HG02938 (cell line): Measurements from ENCODE around the gene SVEP1.
"Not testable (repeated sequence)": the region's sequence is repeated elsewhere in the genome, so short reads cannot be mapped to it uniquely, and the experiment has no call there.

Source experiments
- ATAC-seq: cut with Tn5 transposase; IDR thresholded peaks from one replicate; pipeline ENCODE4 v1.9.1; 2021; ENCODE audit warnings: mild to moderate bottlenecking, moderate library complexity; ENCODE audit not compliant: unreplicated experiment

Gene SVEP1

DNA sequence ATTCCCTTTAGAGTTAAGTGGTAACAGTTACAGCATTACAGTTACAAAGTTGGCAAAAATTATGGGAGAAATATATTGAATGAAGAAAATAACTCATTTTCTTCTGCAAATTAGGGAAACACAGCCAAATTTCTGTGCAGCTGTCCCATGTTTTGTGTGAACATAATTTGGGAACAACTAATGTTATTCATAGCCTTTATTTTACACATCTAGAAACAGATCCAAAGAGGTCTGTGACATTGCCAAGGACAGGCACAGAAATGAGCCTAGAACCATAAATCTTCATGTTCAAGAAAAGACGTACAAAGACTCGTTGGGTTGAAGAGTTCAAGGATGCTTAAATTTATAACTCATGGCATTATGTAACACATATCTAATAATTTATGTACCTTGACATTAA, 127.8 kb downstream of the SVEP1 start:
- ATAC-seq = no peak

DNA sequence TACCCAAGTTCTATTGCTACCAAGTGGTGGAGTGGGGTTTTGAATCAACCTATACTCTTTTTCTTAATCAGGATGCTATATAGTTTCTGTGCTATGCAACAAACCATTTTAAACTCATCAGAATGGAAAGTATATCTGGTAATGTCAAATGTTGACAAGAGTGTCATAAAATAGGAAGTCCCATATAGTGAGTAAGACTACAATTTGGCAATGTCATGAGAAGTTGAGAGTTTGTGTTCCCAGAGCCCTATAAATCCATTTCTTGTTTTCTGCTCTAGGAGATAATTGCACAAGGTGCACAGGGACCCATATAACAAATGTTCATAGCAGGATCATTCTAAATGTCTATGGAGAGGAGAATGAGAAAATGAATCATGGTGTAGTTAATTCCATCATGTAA, 132.1 kb downstream of the SVEP1 start:
- ATAC-seq = no peak

DNA sequence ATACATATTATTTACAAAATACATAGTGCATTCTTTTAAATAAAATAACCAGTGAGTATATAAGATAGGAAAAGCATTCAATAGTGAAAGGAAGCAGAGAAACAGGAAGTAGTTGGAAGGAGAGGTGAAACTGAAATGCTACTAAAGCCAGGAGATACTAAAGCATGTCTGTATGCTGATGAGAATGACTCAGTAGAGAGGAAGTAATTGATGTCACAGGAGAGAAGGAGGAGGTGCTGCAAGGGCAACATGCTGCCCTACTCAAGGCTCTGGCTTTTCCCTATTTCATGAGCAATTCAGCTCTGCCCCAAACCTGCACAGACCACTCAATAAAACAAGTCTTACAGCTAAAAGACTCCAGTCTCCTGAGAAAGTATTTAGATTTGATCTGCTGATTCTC, 133.4 kb downstream of the SVEP1 start:
- ATAC-seq = no peak

DNA sequence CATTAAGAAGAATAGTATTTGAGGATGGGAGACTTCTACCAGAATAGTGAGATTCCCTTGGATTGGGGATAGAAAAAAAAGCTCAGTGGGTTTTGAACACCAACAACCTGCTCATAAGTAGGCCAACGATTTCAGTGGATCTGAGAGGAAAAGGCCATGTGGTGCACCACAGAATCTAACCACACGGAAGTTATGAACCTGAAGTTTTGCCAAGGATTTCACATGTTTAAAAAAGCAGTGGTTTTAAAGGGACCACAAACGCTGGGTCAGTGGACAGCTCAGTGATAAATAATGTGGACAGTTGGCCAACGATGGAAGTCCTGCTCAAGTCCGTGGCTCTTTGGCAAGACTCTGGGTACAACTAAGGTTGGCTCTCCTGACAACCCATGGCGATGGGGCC, 134.6 kb downstream of the SVEP1 start:
- ATAC-seq = no peak

DNA sequence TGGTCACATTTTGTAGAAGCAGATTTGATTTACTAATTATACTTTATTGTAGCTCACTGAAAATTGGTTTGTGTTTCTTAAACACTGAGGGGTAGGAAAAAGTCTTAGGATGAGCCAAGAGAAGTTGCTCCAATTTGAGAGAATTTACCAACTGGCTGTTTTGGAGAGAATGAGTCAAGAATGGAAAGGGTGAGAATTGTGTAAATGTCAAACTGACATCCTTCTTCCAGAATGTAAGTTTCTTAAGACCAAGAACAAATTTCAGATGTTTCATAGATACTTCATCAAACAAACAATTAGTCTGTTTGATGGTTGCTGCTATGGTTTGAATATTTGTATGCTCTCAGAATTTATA, 135.7 kb downstream of the SVEP1 start:
- no peak for ATAC-seq

DNA sequence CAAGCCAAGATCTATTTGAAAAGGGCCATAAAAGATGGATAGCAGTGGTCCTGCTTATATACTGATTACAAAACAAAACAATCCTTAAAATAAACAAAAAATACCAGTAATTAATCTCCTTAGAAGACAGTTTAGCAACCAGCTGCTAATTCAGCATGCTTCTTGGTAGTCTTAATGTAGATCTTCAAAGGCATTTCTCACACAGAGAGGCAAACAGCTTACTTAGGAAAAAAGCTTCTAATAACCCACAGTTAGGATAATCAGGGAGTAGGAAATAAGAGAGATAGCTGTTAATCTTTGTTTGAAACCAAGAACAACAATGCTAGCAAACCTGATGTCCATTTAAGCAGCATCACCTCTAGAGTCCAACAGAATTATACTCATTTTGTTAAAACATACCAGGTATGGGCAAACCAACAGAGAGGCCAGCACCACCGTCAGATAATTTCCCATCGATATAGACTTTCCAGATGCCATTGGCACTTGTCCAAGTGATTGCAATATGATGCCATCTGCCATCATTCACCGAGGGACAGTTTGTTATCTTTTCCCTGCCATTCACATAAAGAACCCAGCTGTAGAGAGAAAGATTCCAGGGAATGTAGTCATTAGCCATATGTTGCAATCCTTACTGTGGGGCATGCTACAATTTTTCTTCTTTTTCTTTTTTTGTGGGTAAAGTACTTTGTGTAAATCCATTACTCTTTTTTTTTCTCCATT, 136.2 kb downstream of the SVEP1 start:
- no peak for ATAC-seq

DNA sequence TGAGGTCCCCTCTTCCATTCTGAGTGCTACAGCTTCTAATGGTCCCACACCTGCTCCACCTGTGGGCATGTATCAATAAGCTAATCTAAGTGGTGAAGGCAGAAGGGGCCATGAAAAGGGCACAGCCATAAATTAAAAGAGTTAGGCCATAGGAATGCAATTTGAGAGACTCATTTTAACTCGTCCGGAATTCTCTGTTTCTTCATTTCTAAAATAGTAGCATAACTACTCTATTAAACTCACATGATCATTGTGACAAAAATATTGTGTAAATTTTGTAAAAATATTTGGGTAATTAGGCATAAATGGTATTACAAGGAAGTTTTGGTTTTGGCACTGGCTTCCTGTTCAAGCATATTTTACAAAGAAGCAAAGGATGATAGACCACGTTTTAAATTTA, 138.7 kb downstream of the SVEP1 start:
- no peak for ATAC-seq

DNA sequence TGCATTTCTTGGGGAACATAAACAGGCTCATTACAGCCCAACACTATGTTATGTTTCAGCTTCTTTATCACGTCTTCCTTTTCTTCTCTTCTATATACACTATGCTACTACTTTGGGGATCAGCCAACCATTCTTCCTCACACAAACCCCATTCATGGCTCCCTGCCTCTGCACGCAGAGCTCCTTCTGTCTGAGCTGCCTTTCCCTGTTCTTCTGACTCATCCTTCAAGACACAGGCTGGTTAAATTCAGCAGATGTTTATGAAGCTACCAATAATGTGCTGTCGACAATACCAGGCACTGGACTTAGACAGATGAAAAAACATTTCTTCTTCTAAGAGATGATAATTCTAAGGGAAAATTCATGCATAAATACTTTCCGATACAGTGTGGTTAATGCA, 139.4 kb downstream of the SVEP1 start:
- ATAC-seq = no peak

DNA sequence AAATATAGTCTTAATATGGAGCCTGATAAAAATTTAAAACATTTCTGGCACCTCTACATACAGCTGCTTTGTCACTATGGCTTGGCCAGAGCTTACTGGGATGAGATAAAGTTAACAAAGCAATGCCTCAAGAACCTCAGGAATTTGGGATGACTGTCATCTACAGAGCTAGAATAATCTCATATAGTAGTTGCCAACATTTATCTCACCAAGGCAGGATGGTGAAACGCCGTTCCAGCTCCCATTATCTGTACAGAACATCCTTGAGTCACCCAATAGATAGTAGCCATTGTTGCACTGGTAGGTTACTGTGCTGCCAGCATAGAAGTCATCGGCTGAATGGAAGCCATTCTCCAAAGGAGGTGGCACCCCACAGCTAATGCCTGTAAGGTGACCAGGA, 147.3 kb downstream of the SVEP1 start:
- no peak for ATAC-seq

DNA sequence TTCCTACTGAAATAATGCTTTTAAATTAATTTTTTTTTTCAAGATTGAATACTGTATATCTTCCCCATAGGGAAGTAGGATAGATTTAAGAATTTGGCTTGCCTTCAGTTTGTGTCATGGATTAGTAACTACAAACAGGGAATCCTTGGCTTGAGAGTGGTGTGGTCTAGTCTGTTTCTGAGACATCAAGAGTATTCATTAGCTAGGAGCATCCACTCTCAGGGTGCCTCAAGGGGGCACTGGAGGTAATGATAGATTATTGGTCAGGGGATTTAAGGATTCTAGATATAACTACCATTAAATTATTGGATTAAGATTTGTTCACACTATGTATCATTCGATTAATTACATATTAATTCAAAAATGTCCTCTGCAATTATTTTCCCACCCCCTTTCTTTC, 150.1 kb downstream of the SVEP1 start:
- no peak for ATAC-seq

DNA sequence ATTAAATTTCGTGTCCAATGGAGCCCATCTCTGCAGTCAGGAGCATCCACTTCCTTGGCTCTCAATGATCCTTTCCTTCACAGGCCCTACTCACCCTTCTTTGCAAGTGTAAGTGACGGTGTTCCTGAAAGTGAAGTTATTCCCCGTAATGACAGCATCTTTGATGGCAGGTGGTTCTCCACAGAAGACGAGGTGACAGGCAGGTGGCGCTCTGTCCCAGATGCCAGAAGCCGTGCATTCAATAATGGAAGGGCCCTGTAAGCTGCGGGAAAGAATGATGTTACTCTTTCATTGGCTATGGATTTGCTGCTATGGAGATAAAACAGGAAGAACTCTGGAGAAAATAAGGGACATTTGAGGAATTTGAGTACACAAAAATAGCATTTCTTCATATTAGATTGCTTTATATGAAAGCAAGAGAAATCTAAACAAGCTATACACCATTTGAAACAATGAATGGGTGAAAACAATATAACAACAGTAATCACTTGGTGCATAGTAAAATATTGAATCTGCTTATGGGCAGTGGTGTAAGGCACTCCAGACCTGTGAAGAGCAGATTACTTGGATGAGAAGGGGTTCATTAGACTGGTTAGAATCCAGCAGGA, 151.9 kb downstream of the SVEP1 start:
- ATAC-seq = no peak

DNA sequence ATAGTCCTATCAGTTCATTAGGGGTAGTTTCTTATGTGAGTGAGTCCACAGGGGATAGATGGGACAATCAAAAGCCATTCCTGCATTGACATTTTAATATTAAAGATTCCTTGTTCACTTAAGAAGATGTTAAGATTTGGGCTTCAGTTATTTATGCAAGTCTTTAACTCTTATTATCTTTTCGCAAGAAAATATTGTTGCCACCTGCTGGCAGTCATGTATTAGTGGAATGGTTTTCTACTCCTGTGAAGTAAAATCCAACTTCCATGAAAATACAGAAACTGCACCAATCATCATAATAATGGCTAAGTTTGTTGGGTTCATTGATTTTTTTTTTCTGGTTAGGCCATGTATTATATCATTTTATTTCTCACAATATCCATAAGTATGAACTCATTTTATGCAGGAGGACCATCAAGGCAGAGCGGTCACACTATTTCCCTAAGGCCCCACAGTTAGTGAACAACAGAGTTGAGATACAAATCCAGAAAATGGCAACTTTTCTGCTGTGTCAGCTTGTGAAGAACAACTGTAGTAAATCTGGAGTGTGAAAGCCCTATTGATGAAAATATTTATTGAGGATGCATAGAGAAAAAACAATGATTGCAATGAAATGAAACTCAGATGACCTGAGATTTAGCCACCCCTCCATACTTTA, 153.4 kb downstream of the SVEP1 start:
- no peak for ATAC-seq

DNA sequence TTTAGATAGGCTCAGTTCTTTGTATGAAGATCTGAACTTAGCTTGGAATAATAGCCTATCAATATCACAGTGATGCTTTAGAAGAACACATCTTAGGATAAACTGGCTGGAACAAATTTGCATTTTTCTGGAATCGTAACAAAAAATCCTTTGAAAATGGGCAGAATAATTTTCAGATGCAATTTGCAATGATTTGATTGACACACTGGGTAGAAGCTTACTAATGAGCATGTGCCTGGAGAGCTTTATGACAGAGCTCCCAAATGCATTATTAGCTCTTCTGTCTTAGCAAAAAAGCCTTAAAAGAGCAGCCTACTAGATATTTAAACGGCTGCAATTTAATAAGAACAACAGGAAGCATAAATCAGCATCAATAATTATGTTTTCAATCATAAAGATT, 165.1 kb downstream of the SVEP1 start:
- no peak for ATAC-seq

DNA sequence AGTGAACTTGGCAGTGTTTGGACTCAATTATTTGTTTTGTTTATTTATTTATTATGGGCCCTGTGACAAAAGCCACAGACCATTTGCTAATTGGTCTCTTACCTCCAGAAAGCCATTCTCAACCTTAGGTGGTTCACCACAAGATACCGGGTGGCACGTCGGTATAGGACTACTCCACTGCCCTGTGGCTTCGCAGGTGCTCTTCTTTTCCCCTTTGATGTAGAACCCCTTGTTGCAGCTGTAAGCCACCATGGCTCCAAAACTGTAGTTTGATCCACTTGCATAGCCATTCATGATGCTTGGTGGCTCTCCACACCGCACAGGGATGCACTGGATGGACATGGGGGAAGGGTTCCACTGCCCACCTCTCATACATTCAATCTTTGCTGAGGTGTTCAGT, 168.6 kb downstream of the SVEP1 start:
- ATAC-seq = no peak

DNA sequence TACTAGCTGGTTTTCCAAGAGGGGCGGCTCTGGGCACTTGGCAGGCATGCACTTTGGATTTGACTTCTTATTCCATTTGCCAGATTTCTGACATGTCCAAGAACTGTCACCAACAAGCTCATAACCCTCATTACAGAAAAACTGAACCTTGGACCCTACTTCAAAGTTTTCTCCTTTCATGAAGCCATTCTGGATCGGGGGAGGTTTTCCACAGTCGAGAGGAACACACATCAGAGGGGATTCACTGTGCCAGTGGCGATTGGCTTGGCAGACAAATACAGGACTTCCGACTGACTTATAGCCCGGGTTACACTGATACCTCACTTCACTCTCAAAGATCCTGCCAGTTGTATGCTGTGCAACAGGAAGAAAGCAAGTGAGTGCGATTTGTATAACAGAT, 170.9 kb downstream of the SVEP1 start:
- no peak for ATAC-seq

DNA sequence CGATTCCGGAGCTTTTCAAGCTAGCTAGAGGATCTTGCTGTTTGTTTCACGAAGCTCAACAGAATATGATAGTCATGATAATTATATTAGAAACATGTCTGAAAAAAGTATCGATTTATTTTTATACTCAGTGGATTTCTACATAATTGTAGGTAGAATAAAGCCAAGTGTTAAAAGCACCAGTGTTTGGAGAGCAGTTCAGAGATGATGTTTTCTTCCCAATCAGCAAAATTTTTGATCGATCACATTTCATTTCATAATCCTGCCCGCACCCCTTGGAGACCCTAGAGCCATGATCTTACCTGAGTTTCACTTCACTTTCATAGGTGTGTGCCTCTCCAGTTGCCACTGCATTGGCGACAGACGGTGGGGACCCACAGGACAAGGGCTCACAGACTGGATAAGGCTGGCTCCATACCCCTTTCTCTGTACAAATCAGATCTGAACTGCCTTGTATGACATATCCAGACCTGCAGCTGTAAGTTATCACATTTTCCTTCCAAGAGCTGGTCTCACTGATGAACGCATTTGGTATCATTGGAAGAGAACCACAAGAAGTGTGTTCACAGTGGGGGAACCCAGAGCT, 173.6 kb downstream of the SVEP1 start:
- ATAC-seq = no peak

DNA sequence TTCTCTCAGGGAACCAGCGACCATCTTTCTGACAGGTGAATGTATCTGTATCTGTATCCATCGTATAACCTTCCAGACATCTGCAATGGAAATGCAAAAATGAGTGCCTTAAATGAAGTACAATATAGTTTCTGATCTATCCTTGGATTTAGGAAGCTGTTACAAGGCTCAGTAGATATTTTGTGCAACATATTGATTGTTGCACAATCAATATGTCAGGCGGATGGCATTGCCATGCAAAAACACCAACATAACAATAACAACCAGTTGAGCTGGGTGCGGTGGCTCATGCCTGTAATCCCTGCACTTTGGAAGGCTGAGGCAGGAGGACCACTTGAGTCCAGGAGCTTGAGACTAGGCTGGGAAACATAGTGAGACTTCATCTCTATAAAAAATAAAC, 175.1 kb downstream of the SVEP1 start:
- ATAC-seq = no peak

DNA sequence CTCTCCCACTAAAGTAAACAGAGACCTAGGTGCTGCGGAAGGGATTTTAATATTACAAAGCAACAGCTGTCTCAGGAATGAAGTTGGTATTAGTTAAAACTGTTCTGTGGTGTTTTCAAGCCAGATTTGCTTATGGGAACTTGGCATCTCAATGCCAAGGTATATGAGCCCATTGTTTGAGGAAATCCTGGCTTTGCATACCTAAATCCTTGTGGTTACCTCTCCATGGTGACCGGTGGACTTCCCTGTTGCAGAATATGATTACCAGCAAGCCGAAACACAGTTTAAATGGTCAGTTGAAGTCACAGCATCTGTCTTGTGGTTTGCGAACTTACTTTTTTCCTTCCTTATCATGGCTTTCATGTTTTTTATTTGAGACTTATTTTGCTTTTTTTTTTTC, 179.6 kb downstream of the SVEP1 start:
- ATAC-seq = no peak

DNA sequence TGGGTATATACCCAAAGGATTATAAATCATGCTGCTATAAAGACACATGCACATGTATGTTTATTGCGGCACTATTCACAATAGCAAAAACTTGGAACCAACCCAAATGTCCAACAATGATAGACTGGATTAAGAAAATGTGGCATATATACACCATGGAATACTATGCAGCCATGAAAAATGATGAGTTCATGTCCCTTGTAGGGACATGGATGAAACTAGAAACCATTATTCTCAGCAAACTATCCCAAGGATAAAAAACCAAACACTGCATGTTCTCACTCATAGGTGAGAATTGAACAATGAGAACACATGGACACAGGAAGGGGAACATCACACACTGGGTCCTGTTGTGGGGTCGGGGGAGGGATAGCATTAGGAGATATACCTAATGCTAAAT, 180.5 kb downstream of the SVEP1 start:
- not testable (repeated sequence) for ATAC-seq

DNA sequence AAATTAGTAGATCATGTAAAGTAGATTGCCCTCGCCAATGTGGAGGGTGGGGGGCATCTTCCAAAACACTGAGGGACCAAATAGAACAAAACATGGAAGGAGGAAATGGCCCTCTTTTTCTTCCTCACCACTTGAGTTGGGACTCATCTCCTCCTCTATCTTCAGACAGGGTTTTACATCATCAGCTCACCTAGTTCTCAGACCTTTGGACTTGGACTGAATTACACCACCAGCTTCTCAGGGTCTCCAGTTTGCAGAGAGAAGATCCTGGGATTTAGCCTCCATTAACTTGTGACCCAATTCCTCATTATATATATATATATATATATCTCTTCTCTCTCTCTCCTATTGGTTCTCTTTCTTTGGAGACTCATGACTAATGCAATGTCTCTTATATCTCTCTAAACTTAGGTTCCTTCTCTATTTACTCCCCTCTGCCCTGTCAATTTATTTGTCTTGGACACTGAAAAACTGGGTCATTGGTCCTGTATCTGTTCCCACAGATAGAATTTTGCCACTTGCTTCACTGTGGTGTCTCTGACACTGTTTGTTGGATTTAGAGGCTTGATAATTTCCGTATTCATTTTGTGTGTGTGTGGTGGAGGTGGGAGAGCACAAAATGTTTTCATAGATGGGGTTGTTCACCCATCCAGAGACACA, 187.6 kb downstream of the SVEP1 start:
- ATAC-seq = no peak

DNA sequence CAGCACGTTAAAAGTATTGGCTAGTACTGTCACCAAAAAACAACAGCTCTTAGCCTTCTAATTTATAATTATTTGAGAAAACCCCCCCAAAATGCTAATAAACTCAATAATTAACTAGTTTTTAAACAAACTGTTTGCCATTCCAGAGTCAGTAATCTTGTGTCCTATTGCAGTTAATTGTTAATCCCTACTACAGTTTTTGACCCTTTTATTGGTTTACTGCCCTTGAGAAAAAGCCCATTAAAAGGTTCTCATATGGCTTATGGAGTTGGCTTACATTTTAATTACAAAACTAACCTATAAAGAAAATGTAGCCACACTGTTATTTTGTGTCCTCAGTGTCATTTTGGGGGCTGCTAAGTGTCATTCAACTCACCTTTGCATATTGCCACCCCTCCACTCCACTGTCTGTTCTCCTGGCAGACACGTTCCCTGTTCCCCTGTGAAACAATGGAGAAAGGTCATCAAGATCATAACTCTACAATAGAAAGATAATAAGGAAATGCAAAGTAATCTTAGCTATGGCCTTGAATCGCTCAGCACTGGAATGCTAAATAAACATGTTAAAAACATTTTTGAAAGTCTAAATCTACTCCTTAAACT, 190.3 kb downstream of the SVEP1 start:
- no peak for ATAC-seq
